Panc1 (cell line): ENCODE measurements around the gene ASMTL. TPM values are rescaled to one million over a fixed set of nuclear protein-coding genes. Genes with fewer than 3 reads are reported as not detected.

Experiments used
- ATAC-seq: fragments of 200-7000 bp; cut with Tn5 transposase; 2 replicates; pipeline ENCODE4 v1.9.1; 2020; ENCODE audit warnings: mild to moderate bottlenecking, moderate library complexity
- BruUV-seq: library from RNA; stranded (reverse); fragments of 400-500 nt; replicated peaks from 2 replicates; lab custom pipeline; 2021; lab: Mats Ljungman, UMichigan
- CTCF ChIA-PET: fragments of 300-600 bp; sonication (Branson Sonifier 250); formaldehyde crosslinking; loops from one replicate; lab custom pipeline; 2022; ENCODE audit warnings: antibody characterized with exemption; lab: Charles Lee
- POLR2A ChIA-PET: fragments of 300-600 bp; sonication (Branson Sonifier 250); formaldehyde crosslinking; loops from one replicate; lab custom pipeline; 2022; ENCODE audit warnings: antibody characterized with exemption; lab: Charles Lee
- DNase-seq: peaks from one replicate; pipeline ENCODE4 v3.0.0-alpha.2; 2010; ENCODE audit warnings: low read depth, low spot score
- H3K27ac ChIP-seq: 2 replicates; pipeline ENCODE4 v1.5.1; 2011; ENCODE audit warnings: mild to moderate bottlenecking, low read length, inconsistent platforms
- H3K27me3 ChIP-seq: fragments of 200-500 bp; sonication (Bioruptor generic); 2 replicates; pipeline ENCODE4 v1.6.0; 2014; ENCODE audit warnings: low read length, inconsistent platforms; ENCODE audit not compliant: control insufficient read depth, insufficient read depth
- H3K36me3 ChIP-seq: fragments of 200-500 bp; sonication (Bioruptor generic); 2 replicates; pipeline ENCODE4 v1.5.1; 2014; ENCODE audit warnings: inconsistent platforms, mild to moderate bottlenecking, low read length, moderate library complexity; ENCODE audit not compliant: control insufficient read depth, insufficient read depth
- H3K4me1 ChIP-seq: 2 replicates; pipeline ENCODE4 v1.5.1; 2011; ENCODE audit warnings: inconsistent platforms, mild to moderate bottlenecking, low read length, moderate library complexity; ENCODE audit not compliant: control insufficient read depth, insufficient read depth
- H3K4me3 ChIP-seq, 2 experiments: 2 replicates each; pipeline ENCODE4 v1.5.1; 2011 to 2012; ENCODE audit warnings: low read depth in 2 of 2, low read length in 2 of 2, mild to moderate bottlenecking in 2 of 2, inconsistent platforms in 1 of 2, moderate library complexity in 1 of 2
- H3K9me3 ChIP-seq: fragments of 200-500 bp; sonication (Bioruptor generic); 2 replicates; pipeline ENCODE4 v1.5.1; 2014; ENCODE audit warnings: low read depth, mild to moderate bottlenecking, inconsistent platforms, low read length, moderate library complexity; ENCODE audit not compliant: control insufficient read depth, insufficient read depth
- POLR2AphosphoS5 ChIP-seq: IDR thresholded peaks from 2 replicates; pipeline ENCODE4 v1.6.1; 2012; ENCODE audit warnings: mild to moderate bottlenecking, low read depth, low read length, moderate library complexity
- SIN3A ChIP-seq: IDR thresholded peaks from 2 replicates; pipeline ENCODE4 v1.6.1; 2012; ENCODE audit warnings: low read depth, mild to moderate bottlenecking, low read length, moderate library complexity, borderline replicate concordance; ENCODE audit not compliant: insufficient read depth
- TCF7L2 ChIP-seq: IDR thresholded peaks from 2 replicates; pipeline ENCODE4 v1.6.1; 2011; ENCODE audit warnings: mild to moderate bottlenecking, low read depth, low read length, inconsistent platforms
- in situ Hi-C: cut with HindIII; loops from 2 replicates; pipeline ENCODE4 v1.10.0; 2016; ENCODE audit warnings: low sequenced_read_pairs, low pct_unique_long_range_greater_than_20kb
- intact Hi-C: fragments of 100-400 bp; cut with micrococcal nuclease; formaldehyde crosslinking; loops from one replicate; pipeline ENCODE4 v1.10.0; 2022; ENCODE audit not compliant: unreplicated experiment
- total RNA-seq: library from RNA; stranded (reverse); gene quantifications from one replicate; pipeline ENCODE4 v1.2.1, GENCODE V29; 2021; ENCODE audit not compliant: unreplicated experiment
- TF ChIP-seq, protein P1 (sequence below): fragments of 450-650 bp; IDR thresholded peaks from 2 replicates; pipeline ENCODE4 v1.5.1; 2017; ENCODE audit warnings: mild to moderate bottlenecking
- TF ChIP-seq, protein P2 (sequence below), 2 experiments: IDR thresholded peaks; 2 replicates each; pipeline ENCODE4 v1.6.1; 2011 to 2012; ENCODE audit warnings: low read depth in 2 of 2, control low read depth in 1 of 2, low read length in 1 of 2, mild to moderate bottlenecking in 1 of 2, moderate library complexity in 1 of 2; ENCODE audit not compliant: insufficient read depth in 1 of 2

The ASMTL gene
- total RNA-seq, 1 experiment from 2014 or later, result 16.5 TPM

DNA sequence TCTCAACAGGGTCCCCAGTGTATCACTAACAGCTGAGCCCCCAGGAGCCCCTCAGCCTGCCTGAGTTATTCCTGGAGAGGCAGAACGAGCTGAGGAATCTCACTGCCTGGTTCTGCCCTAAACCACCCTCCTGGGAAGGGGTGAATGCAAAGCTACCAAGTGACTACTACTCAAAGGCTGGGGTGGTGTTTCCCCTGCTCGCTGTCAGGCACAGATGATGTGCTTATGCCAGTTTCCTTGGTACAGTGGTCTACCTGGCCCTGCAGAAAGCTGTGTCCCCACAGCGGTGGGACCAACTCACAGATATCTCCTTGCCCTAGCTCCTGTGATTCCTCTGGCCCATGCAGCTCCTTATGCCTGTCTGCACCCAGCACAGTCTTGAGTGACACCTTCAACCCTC, 35.4 kb upstream of the ASMTL start:
- Histone ChIP-seq H3K27me3 (no peaks in the 10 kb centered on the region), H3K36me3 (no peaks in the 10 kb centered on the region), H3K4me3 (no peak overlapping the region), H3K4me1 (no peaks in the 10 kb centered on the region), H3K27ac (no peak overlapping the region), H3K9me3 (no peaks in the 10 kb centered on the region)
- ChIA-PET CTCF (no interaction called here), POLR2A (no interaction called here)
- in situ Hi-C loops (no loop called here), intact Hi-C loops (no loop called here)
- BruUV-seq, result no TSS peak
- ATAC-seq (no peak), DNase-seq (no peak)
- TF ChIP-seq POLR2AphosphoS5 (no peak), SIN3A (no peak), TCF7L2 (no peak)
- TF ChIP-seq, protein P1, sequence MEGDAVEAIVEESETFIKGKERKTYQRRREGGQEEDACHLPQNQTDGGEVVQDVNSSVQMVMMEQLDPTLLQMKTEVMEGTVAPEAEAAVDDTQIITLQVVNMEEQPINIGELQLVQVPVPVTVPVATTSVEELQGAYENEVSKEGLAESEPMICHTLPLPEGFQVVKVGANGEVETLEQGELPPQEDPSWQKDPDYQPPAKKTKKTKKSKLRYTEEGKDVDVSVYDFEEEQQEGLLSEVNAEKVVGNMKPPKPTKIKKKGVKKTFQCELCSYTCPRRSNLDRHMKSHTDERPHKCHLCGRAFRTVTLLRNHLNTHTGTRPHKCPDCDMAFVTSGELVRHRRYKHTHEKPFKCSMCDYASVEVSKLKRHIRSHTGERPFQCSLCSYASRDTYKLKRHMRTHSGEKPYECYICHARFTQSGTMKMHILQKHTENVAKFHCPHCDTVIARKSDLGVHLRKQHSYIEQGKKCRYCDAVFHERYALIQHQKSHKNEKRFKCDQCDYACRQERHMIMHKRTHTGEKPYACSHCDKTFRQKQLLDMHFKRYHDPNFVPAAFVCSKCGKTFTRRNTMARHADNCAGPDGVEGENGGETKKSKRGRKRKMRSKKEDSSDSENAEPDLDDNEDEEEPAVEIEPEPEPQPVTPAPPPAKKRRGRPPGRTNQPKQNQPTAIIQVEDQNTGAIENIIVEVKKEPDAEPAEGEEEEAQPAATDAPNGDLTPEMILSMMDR, result no peak
- TF ChIP-seq, protein P2, sequence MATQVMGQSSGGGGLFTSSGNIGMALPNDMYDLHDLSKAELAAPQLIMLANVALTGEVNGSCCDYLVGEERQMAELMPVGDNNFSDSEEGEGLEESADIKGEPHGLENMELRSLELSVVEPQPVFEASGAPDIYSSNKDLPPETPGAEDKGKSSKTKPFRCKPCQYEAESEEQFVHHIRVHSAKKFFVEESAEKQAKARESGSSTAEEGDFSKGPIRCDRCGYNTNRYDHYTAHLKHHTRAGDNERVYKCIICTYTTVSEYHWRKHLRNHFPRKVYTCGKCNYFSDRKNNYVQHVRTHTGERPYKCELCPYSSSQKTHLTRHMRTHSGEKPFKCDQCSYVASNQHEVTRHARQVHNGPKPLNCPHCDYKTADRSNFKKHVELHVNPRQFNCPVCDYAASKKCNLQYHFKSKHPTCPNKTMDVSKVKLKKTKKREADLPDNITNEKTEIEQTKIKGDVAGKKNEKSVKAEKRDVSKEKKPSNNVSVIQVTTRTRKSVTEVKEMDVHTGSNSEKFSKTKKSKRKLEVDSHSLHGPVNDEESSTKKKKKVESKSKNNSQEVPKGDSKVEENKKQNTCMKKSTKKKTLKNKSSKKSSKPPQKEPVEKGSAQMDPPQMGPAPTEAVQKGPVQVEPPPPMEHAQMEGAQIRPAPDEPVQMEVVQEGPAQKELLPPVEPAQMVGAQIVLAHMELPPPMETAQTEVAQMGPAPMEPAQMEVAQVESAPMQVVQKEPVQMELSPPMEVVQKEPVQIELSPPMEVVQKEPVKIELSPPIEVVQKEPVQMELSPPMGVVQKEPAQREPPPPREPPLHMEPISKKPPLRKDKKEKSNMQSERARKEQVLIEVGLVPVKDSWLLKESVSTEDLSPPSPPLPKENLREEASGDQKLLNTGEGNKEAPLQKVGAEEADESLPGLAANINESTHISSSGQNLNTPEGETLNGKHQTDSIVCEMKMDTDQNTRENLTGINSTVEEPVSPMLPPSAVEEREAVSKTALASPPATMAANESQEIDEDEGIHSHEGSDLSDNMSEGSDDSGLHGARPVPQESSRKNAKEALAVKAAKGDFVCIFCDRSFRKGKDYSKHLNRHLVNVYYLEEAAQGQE (IDR thresholded peaks at IDR 0.05; ENCODE audit: insufficient read depth in 1 of 2, low read depth in 2 of 2, low read length in 1 of 2), result no peak

DNA sequence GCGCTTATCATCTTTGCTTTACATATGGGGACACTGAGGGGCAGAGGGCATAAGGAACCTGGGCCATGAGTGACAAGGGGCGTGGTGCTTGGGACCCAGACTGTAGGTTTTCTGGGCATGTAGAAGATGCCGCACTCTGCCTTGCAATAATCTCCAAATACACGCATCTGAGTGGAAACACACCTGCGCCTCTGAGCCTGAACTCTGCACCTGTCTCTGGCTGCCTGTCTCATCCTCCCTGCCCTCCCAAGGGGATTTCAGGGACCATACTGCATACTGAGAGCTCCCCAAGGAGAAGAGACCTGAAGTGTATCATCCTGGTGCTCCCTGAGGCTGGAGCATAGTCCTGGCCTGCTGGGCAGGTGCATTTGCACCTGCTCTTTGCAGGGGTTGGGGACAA, 34.7 kb upstream of the ASMTL start:
- no peak for ATAC-seq
- Histone ChIP-seq H3K27me3 (no peaks in the 10 kb centered on the region), H3K27ac (no peak overlapping the region), H3K4me1 (no peaks in the 10 kb centered on the region), H3K9me3 (no peaks in the 10 kb centered on the region), H3K36me3 (no peaks in the 10 kb centered on the region), H3K4me3 (no peak overlapping the region)
- POLR2A ChIA-PET, result no interaction called here
- in situ Hi-C loops (no loop called here), intact Hi-C loops (no loop called here)
- TF ChIP-seq, protein P2 (IDR thresholded peaks at IDR 0.05; ENCODE audit: insufficient read depth in 1 of 2, low read depth in 2 of 2, low read length in 1 of 2), result no peak
- TF ChIP-seq TCF7L2 (no peak), SIN3A (no peak), POLR2AphosphoS5 (no peak)
- TF ChIP-seq, protein P1, result no peak
- DNase-seq, result no peak
- no TSS peak for BruUV-seq
- CTCF ChIA-PET, result no interaction called here
